ENCODE data around the gene DNASE1L1.

DNA sequence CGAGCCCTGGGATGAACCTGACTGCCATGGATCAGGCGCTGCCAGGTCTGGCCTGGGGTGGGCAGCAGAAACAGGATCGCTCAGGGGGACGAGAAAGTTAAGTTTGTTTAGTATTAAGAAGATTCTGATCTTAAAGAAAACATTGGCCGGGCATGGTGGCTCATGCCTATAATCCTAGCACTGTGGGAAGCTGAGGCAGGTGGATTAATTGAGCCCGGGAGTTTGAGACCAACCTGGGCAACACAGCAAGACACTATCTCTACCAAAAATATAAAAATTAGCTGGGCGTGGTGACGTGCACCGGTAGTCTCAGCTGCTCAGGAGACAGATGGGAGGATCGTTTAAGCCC is 33.9 kb downstream of the DNASE1L1 start:
- TF ChIP-seq YY1 (IDR thresholded peaks at IDR 0.05; ENCODE audit: insufficient read depth, insufficient read length) (no peak), SUZ12 (IDR thresholded peaks at IDR 0.05; ENCODE audit: extremely low read depth, insufficient read depth, insufficient read length) (no peak), ZNF274 (IDR thresholded peaks at IDR 0.05; ENCODE audit: low read depth, low read length) (no peak)
